ENCODE results near the gene ZNF644. TPM values are rescaled to one million over a fixed set of nuclear protein-coding genes. Genes with fewer than 3 reads are reported as not detected.
A peak's percentile ranks its signal among the peaks of the same experiment; 100 is the strongest.

Gene ZNF644
- total and polyA plus RNA-seq, 7 experiments from 2014 or later = 53.9 to 117 (median 78.5) TPM

DNA sequence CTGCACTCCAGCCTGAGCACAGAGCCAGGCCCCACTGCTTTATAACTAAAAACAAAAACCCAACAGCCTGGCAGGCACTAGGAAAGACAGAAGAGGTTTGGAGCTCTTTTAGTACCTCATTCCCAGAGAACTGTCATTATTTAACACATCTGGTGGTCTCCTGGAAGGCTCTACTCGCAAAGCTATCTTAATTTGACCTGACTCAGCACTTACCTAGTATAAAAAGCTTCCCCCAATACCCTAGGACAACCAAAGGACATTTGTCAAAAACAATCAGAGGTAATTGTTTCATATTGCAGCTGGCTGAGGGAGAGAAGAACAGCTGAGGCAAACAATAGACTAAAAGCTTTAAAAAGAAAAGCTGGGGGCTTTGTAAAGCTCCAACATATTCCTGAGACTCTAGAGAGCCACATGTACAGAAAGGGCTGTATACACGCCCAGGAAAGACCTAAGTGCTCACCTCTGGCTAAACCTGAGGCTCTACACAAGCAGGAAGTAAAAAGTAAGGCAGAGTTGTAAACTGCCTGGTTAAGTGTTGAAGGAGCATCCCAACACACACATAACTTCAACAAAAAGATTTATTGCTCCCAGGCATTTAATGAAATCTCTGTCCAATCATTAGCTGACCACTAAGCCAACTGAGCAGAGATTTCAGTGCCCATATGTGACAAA is 25.0 kb downstream of the ZNF644 start:
- H3K36me3 Mint-ChIP-seq = peaks cover 8 to 81% (median 64%) of the 10 kb centered on the region in 5 donors
- DNase-seq (no peak), ATAC-seq (no peak)
- Histone ChIP-seq H3K9me3 (ENCODE audit: control insufficient read depth in 2 of 3, low read length in 3 of 3) (peaks cover 0 to 3% (median 0%) of the 10 kb centered on the region in 3 experiments), H3K27ac (ENCODE audit: low read depth, low read length) (no peak overlapping the region), H3K27me3 (ENCODE audit: control insufficient read depth in 2 of 2, insufficient read depth in 2 of 2, low read length in 2 of 2) (no peaks in the 10 kb centered on the region), H3K4me3 (ENCODE audit: low read length) (no peak overlapping the region), H3K4me1 (ENCODE audit: control insufficient read depth in 2 of 2, insufficient read depth in 2 of 2, low read length in 2 of 2) (peaks cover 0 to 12% of the 10 kb centered on the region in 2 donors), H3K36me3 (ENCODE audit: control insufficient read depth in 2 of 3, insufficient read depth in 3 of 3, low read length in 3 of 3) (peaks cover 0 to 8% (median 0%) of the 10 kb centered on the region in 3 experiments)
- peaks cover under 1 to 52% (median 14%) of the 10 kb centered on the region in 11 donors for H3K9me3 Mint-ChIP-seq
- H3K27me3 Mint-ChIP-seq = no peaks in the 10 kb centered on the region
- no peak overlapping the region for H3K27ac Mint-ChIP-seq
- intact Hi-C loops (cut with micrococcal nuclease) = no loop called here
- POLR2A ChIA-PET = no interaction called here
- CTCF ChIA-PET = interaction anchor here (0.6 kb wide), 1 partner anchor 111 kb away, joined by 3 read pairs; no protein-coding TSS in a partner anchor
- peaks cover 33 to 90% (median 84%) of the 10 kb centered on the region in 7 donors for H3K4me1 Mint-ChIP-seq
- peak overlapping the region in 3 of 10 donors; percentile 15 to 56 (median 53) for H3K4me3 Mint-ChIP-seq

GRCh38 chr1:90995311-90995894 is 26.4 kb downstream of the ZNF644 start:
- Histone ChIP-seq H3K9me3 (ENCODE audit: control insufficient read depth in 2 of 3, low read length in 3 of 3) (peaks cover 0 to 3% (median 0%) of the 10 kb centered on the region in 3 experiments), H3K27ac (ENCODE audit: low read depth, low read length) (no peak overlapping the region), H3K36me3 (ENCODE audit: control insufficient read depth in 2 of 3, insufficient read depth in 3 of 3, low read length in 3 of 3) (peaks cover 0 to 15% (median 0%) of the 10 kb centered on the region in 3 experiments), H3K27me3 (ENCODE audit: control insufficient read depth in 2 of 2, insufficient read depth in 2 of 2, low read length in 2 of 2) (no peaks in the 10 kb centered on the region), H3K4me1 (ENCODE audit: control insufficient read depth in 2 of 2, insufficient read depth in 2 of 2, low read length in 2 of 2) (peaks cover 0 to 12% of the 10 kb centered on the region in 2 donors), H3K4me3 (ENCODE audit: low read length) (no peak overlapping the region)
- Mint-ChIP-seq H3K36me3 (peaks cover 10 to 86% (median 70%) of the 10 kb centered on the region in 5 donors), H3K4me3 (peak overlapping the region in 4 of 10 donors; percentile 1 to 56 (median 37)), H3K9me3 (peaks cover 0 to 62% (median 18%) of the 10 kb centered on the region in 11 donors), H3K4me1 (peaks cover 29 to 92% (median 87%) of the 10 kb centered on the region in 7 donors), H3K27ac (peak overlapping the region in 3 of 9 donors; percentile 18 to 64 (median 32)), H3K27me3 (no peaks in the 10 kb centered on the region)
- ATAC-seq (no peak), DNase-seq (no peak)
- ChIA-PET POLR2A (no interaction called here), CTCF (no interaction called here)
- intact Hi-C loops (cut with micrococcal nuclease) = no loop called here

DNA sequence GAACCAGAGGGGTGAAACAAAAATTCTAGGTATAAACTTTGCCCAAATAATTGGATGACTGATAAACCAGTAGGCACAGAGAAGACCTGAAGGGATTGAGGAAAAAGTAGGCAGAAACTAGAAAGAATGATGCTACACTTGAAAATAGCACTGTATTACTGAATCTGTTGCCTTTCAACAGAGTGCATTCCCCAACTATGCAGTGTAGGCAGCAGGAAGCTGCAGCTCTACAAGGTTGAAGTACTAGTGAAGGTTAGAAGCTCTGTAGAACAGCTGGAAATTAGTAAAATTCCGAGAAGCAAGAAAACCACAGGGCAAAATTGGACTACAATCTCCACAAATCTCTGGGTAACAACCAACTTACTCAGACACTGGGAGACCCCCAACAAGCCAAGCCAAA is 27.4 kb downstream of the ZNF644 start:
- intact Hi-C loops (cut with micrococcal nuclease) = no loop called here

GRCh38 chr1:90993245-90993644 is 28.6 kb downstream of the ZNF644 start:
- peaks cover 0 to 24% (median 0%) of the 10 kb centered on the region in 3 experiments for H3K36me3 ChIP-seq (ENCODE audit: control insufficient read depth in 2 of 3, insufficient read depth in 3 of 3, low read length in 3 of 3)
- POLR2A ChIA-PET = interaction anchor here (0.8 kb wide), 1 partner anchor 29 kb away, joined by 3 read pairs; the partner anchor contains the start of gene ZNF644
- peaks cover 0 to 3% (median 0%) of the 10 kb centered on the region in 3 experiments for H3K9me3 ChIP-seq (ENCODE audit: control insufficient read depth in 2 of 3, low read length in 3 of 3)
- intact Hi-C loops (cut with micrococcal nuclease) = no loop called here
- Mint-ChIP-seq H3K27ac (peak overlapping the region in 2 of 9 donors; percentile 3 to 52), H3K4me1 (peaks cover 20 to 89% (median 82%) of the 10 kb centered on the region in 7 donors), H3K36me3 (peaks cover 22 to 86% (median 82%) of the 10 kb centered on the region in 5 donors), H3K4me3 (peak overlapping the region in 6 of 10 donors; percentile 3 to 51 (median 23)), H3K27me3 (no peaks in the 10 kb centered on the region), H3K9me3 (peaks cover 3 to 71% (median 20%) of the 10 kb centered on the region in 11 donors)
- H3K27ac ChIP-seq (ENCODE audit: low read depth, low read length) = no peak overlapping the region
- CTCF ChIA-PET = interaction anchor here (0.6 kb wide), 1 partner anchor 128 kb away, joined by 4 read pairs; no protein-coding TSS in a partner anchor
- no peaks in the 10 kb centered on the region for H3K27me3 ChIP-seq (ENCODE audit: control insufficient read depth in 2 of 2, insufficient read depth in 2 of 2, low read length in 2 of 2)
- H3K4me3 ChIP-seq (ENCODE audit: low read length) = no peak overlapping the region
- DNase-seq (no peak), ATAC-seq (no peak)
- H3K4me1 ChIP-seq (ENCODE audit: control insufficient read depth in 2 of 2, insufficient read depth in 2 of 2, low read length in 2 of 2) = peaks cover 0 to 12% of the 10 kb centered on the region in 2 donors

More for the DNA sequence above, 27.4 kb downstream of the ZNF644 start:
- DNase-seq = no peak
- Histone ChIP-seq H3K27me3 (ENCODE audit: control insufficient read depth in 2 of 2, insufficient read depth in 2 of 2, low read length in 2 of 2) (no peaks in the 10 kb centered on the region), H3K4me1 (ENCODE audit: control insufficient read depth in 2 of 2, insufficient read depth in 2 of 2, low read length in 2 of 2) (peaks cover 0 to 12% of the 10 kb centered on the region in 2 donors), H3K4me3 (ENCODE audit: low read length) (no peak overlapping the region), H3K9me3 (ENCODE audit: control insufficient read depth in 2 of 3, low read length in 3 of 3) (peaks cover 0 to 3% (median 0%) of the 10 kb centered on the region in 3 experiments), H3K27ac (ENCODE audit: low read depth, low read length) (no peak overlapping the region), H3K36me3 (ENCODE audit: control insufficient read depth in 2 of 3, insufficient read depth in 3 of 3, low read length in 3 of 3) (peaks cover 0 to 24% (median 0%) of the 10 kb centered on the region in 3 experiments)
- CTCF ChIA-PET = no interaction called here
- H3K36me3 Mint-ChIP-seq = peaks cover 14 to 86% (median 79%) of the 10 kb centered on the region in 5 donors
- POLR2A ChIA-PET = no interaction called here
- peak overlapping the region in 2 of 9 donors; percentile 48 to 64 for H3K27ac Mint-ChIP-seq
- H3K4me1 Mint-ChIP-seq = peaks cover 24 to 89% (median 81%) of the 10 kb centered on the region in 7 donors
- peak overlapping the region in 5 of 10 donors; percentile 10 to 56 (median 29) for H3K4me3 Mint-ChIP-seq
- peaks cover 0 to 68% (median 14%) of the 10 kb centered on the region in 11 donors for H3K9me3 Mint-ChIP-seq
- no peaks in the 10 kb centered on the region for H3K27me3 Mint-ChIP-seq
- ATAC-seq = no peak

GRCh38 chr1:90990779-90991178 is 31.1 kb downstream of the ZNF644 start:
- no peak overlapping the region for H3K27ac ChIP-seq (ENCODE audit: low read depth, low read length)
- no peaks in the 10 kb centered on the region for H3K27me3 ChIP-seq (ENCODE audit: control insufficient read depth in 2 of 2, insufficient read depth in 2 of 2, low read length in 2 of 2)
- no peak for DNase-seq
- H3K4me3 Mint-ChIP-seq = peak overlapping the region in 1 of 10 donors; percentile 18
- peaks cover 0 to 5% of the 10 kb centered on the region in 2 donors for H3K4me1 ChIP-seq (ENCODE audit: control insufficient read depth in 2 of 2, insufficient read depth in 2 of 2, low read length in 2 of 2)
- no peak for ATAC-seq
- peaks cover 0 to 16% (median 0%) of the 10 kb centered on the region in 3 experiments for H3K36me3 ChIP-seq (ENCODE audit: control insufficient read depth in 2 of 3, insufficient read depth in 3 of 3, low read length in 3 of 3)
- H3K4me1 Mint-ChIP-seq = peaks cover 17 to 94% (median 84%) of the 10 kb centered on the region in 7 donors
- H3K27me3 Mint-ChIP-seq = no peaks in the 10 kb centered on the region
- H3K4me3 ChIP-seq (ENCODE audit: low read length) = no peak overlapping the region
- no peaks in the 10 kb centered on the region for H3K9me3 ChIP-seq (ENCODE audit: control insufficient read depth in 2 of 3, low read length in 3 of 3)
- H3K27ac Mint-ChIP-seq = no peak overlapping the region
- intact Hi-C loops (cut with micrococcal nuclease) = no loop called here
- ChIA-PET CTCF (no interaction called here), POLR2A (no interaction called here)
- H3K36me3 Mint-ChIP-seq = peaks cover 23 to 84% (median 75%) of the 10 kb centered on the region in 5 donors
- peaks cover 4 to 62% (median 23%) of the 10 kb centered on the region in 11 donors for H3K9me3 Mint-ChIP-seq

GRCh38 chr1:90989990-90990389 is 31.8 kb downstream of the ZNF644 start:
- no peak overlapping the region for H3K27ac Mint-ChIP-seq
- no peak for DNase-seq
- POLR2A ChIA-PET = no interaction called here

More at GRCh38 chr1:90989990-90990389, 31.8 kb downstream of the ZNF644 start:
- Histone ChIP-seq H3K27me3 (ENCODE audit: control insufficient read depth in 2 of 2, insufficient read depth in 2 of 2, low read length in 2 of 2) (no peaks in the 10 kb centered on the region), H3K4me3 (ENCODE audit: low read length) (no peak overlapping the region), H3K36me3 (ENCODE audit: control insufficient read depth in 2 of 3, insufficient read depth in 3 of 3, low read length in 3 of 3) (peaks cover 0 to 16% (median 0%) of the 10 kb centered on the region in 3 experiments), H3K27ac (ENCODE audit: low read depth, low read length) (no peak overlapping the region), H3K4me1 (ENCODE audit: control insufficient read depth in 2 of 2, insufficient read depth in 2 of 2, low read length in 2 of 2) (no peaks in the 10 kb centered on the region), H3K9me3 (ENCODE audit: control insufficient read depth in 2 of 3, low read length in 3 of 3) (no peaks in the 10 kb centered on the region)
- Mint-ChIP-seq H3K9me3 (peaks cover 4 to 54% (median 22%) of the 10 kb centered on the region in 11 donors), H3K4me3 (peak overlapping the region in 1 of 10 donors; percentile 18), H3K36me3 (peaks cover 23 to 77% (median 67%) of the 10 kb centered on the region in 5 donors), H3K4me1 (peaks cover 15 to 94% (median 84%) of the 10 kb centered on the region in 7 donors), H3K27me3 (no peaks in the 10 kb centered on the region)
- peak; percentile 12 for ATAC-seq
- CTCF ChIA-PET = no interaction called here
- intact Hi-C loops (cut with micrococcal nuclease) = no loop called here

Measured in naive thymus-derived CD4-positive, alpha-beta T cell (primary cell).